Right lobe of liver (tissue), 6 donors: ENCODE data around the gene ZNF557. TPM values are rescaled to one million over a fixed set of nuclear protein-coding genes. Genes with fewer than 3 reads are reported as not detected.

Experiments
- ATAC-seq, 4 donors: fragments of 200-7000 bp; cut with Tn5 transposase; one replicate each; pipeline ENCODE4 v1.9.1; 2020; ENCODE audit warnings: mild to moderate bottlenecking in 4 of 4, moderate library complexity in 4 of 4
- DNase-seq, 3 donors: peaks; one replicate each; pipeline ENCODE4 v3.0.0-alpha.2; 2020
- H3K27ac ChIP-seq, 3 donors: fragments of 200-600 bp; one replicate each; pipeline ENCODE4 v1.8.0; 2022
- H3K27me3 ChIP-seq, 2 donors: fragments of 200-600 bp; one replicate each; pipeline ENCODE4 v1.8.0; 2022
- H3K36me3 ChIP-seq, 4 donors: fragments of 200-600 bp; sonication (generic) in 1 of 4; one replicate each; pipeline versions ENCODE4 v1.5.1 to v1.8.0; 2017 to 2022; ENCODE audit warnings: control low read depth in 1 of 4
- H3K4me1 ChIP-seq, 4 donors: fragments of 200-600 bp; sonication (generic) in 1 of 4; one replicate each; pipeline versions ENCODE4 v1.5.1 to v1.8.0; 2017 to 2022; ENCODE audit warnings: control low read depth in 1 of 4
- H3K4me3 ChIP-seq, 3 donors: fragments of 200-600 bp; one replicate each; pipeline ENCODE4 v1.8.0; 2022
- H3K9me3 ChIP-seq, 4 donors: fragments of 200-600 bp; sonication (generic) in 1 of 4; one replicate each; pipeline versions ENCODE4 v1.5.1 to v1.8.0; 2017 to 2022; ENCODE audit warnings: control low read depth in 1 of 4
- POLR2A ChIP-seq: fragments of 450-650 bp; IDR thresholded peaks from one replicate; pipeline ENCODE4 v1.6.1; 2017; ENCODE audit warnings: antibody characterized with exemption, mild to moderate bottlenecking
- WGBS: methylation state at CpG from one replicate; pipeline ENCODE4 v1.1.6; 2018; ENCODE audit warnings: low coverage, low lambda C conversion rate; ENCODE audit not compliant: insufficient coverage; ENCODE audit errors: missing lambda C conversion rate; 5-methylcytosine and 5-hydroxymethylcytosine counted together
- intact Hi-C, 2 donors: fragments of 100-400 bp; cut with DNase I; formaldehyde crosslinking; loops; one replicate each; pipeline versions ENCODE4 v1.11.2 to v1.14.1; 2022
- total RNA-seq, 6 experiments: library from RNA; depleted of rRNA in 2 of 6; stranded (reverse); fragments of >200 nt in 2 of 6; fragmentation: NEBNext Ultra II Directional in 3 of 6; extraction: Animal tissue kit (Norgen Biotek cat#: 25700) in 3 of 6; gene quantifications; one replicate each; pipeline versions ENCODE4 v1.1.0 to v1.2.4, GENCODE V29; 2016 to 2023
- TF ChIP-seq, protein P1 (sequence below), 4 donors: fragments of 200-600 bp in 3 of 4; fragments of 450-650 bp in 1 of 4; IDR thresholded peaks; one replicate each; pipeline versions ENCODE4 v1.5.1 to v1.8.0; 2016 to 2022; ENCODE audit warnings: antibody characterized with exemption in 4 of 4, mild to moderate bottlenecking in 2 of 4
- donor health status: DM: no; HTN: yes; CAD: no.
- donor health status: DM: no; HTN: no; CAD: no.
- donor health status: DM: no; HTN: no; CAD: no.
- donor health status: DM: no; HTN: yes; CAD: no.
- donor health status: DM: no; HTN: yes; CAD: no.

The ZNF557 gene
- total RNA-seq, 6 experiments from 2014 or later = 3.2 to 3.9 (median 3.5) TPM

DNA sequence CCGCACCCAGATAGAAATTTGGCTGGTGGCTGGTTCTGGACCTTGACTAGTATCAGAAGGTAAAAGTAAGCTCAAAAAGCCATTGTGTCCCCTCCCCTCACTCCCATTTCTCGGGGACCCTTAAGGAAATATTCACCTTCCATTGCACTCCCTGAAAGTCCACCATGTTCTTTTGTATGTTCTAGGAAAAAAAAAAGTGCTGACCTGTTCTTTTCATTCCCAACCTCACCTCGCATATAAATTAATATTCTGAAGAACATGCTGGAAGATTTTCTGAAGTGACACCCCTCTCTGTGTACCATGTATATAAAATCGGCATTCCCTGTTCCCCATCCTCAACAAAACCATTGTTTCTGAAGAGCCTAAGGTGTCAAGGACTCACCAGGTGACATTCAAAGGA is 43.2 kb downstream of the ZNF557 start:
- no peak for ATAC-seq
- intact Hi-C loops = no loop called here
- Histone ChIP-seq H3K27me3 (no peaks in the 10 kb centered on the region), H3K27ac (no peak overlapping the region), H3K4me1 (no peaks in the 10 kb centered on the region), H3K9me3 (no peaks in the 10 kb centered on the region), H3K4me3 (no peak overlapping the region), H3K36me3 (peaks cover 0 to 22% (median 8%) of the 10 kb centered on the region in 4 donors)
- no peak for DNase-seq
- WGBS = 82% methylated on average over 3 of the region's 4 CpGs
- TF ChIP-seq, protein P1, sequence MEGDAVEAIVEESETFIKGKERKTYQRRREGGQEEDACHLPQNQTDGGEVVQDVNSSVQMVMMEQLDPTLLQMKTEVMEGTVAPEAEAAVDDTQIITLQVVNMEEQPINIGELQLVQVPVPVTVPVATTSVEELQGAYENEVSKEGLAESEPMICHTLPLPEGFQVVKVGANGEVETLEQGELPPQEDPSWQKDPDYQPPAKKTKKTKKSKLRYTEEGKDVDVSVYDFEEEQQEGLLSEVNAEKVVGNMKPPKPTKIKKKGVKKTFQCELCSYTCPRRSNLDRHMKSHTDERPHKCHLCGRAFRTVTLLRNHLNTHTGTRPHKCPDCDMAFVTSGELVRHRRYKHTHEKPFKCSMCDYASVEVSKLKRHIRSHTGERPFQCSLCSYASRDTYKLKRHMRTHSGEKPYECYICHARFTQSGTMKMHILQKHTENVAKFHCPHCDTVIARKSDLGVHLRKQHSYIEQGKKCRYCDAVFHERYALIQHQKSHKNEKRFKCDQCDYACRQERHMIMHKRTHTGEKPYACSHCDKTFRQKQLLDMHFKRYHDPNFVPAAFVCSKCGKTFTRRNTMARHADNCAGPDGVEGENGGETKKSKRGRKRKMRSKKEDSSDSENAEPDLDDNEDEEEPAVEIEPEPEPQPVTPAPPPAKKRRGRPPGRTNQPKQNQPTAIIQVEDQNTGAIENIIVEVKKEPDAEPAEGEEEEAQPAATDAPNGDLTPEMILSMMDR (IDR thresholded peaks at IDR 0.05) = no peak
- TF ChIP-seq POLR2A = no peak

DNA sequence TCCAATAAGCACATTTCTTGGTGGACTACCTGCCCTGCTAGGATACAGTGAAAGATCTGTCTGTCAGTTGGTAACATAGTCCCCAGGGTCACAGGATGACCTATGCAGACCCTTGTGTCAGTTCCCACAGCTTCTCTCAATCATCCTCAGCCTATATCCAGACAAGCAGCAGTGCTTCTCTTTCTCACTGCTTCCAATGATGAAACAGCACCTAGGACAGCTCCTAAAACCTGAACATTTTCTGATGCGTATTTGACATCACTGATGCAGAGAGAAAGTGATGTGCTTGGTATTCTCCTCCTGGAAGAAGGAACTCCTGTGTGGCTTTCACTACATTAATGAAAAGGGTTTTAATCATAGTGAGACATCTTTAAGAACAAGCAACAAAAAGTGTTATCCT is 43.7 kb downstream of the ZNF557 start:
- H3K36me3 ChIP-seq = peaks cover 0 to 27% (median 9%) of the 10 kb centered on the region in 4 donors
- WGBS = 100% methylated on average over 1 of the region's 1 CpG
- TF ChIP-seq POLR2A = no peak
- TF ChIP-seq, protein P1 (IDR thresholded peaks at IDR 0.05) = no peak
- DNase-seq = no peak
- no peaks in the 10 kb centered on the region for H3K27me3 ChIP-seq
- ATAC-seq = no peak
- no peaks in the 10 kb centered on the region for H3K9me3 ChIP-seq
- intact Hi-C loops = no loop called here
- no peak overlapping the region for H3K27ac ChIP-seq
- H3K4me1 ChIP-seq = no peaks in the 10 kb centered on the region
- no peak overlapping the region for H3K4me3 ChIP-seq

DNA sequence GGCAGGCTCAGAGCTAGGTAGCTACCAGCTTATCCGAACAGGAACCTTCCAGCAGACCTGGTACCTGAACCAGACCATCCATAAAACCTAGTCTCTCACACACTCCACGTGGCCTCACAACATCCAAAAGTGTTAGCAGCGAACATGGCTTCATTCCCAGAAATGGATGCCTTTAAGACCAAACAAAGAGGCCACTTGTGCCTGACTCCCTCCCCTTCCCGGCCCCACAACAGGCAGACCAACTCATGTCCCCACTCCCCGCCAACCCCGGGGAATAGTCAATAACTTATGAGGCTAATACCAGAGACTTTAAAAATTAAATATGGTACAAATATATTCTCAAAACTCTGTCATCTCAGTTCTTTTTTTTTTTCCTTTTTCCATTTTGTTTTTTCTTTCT is 46.2 kb downstream of the ZNF557 start:
- no peaks in the 10 kb centered on the region for H3K9me3 ChIP-seq
- H3K27ac ChIP-seq = no peak overlapping the region
- DNase-seq = no peak
- no peaks in the 10 kb centered on the region for H3K27me3 ChIP-seq
- no peak overlapping the region for H3K4me3 ChIP-seq
- no peaks in the 10 kb centered on the region for H3K4me1 ChIP-seq
- H3K36me3 ChIP-seq = peaks cover 0 to 50% (median 15%) of the 10 kb centered on the region in 4 donors
- no peak for ATAC-seq
- no peak for TF ChIP-seq POLR2A
- TF ChIP-seq, protein P1 (IDR thresholded peaks at IDR 0.05) = no peak
- WGBS = 93% methylated on average over 4 of the region's 6 CpGs
- intact Hi-C loops = no loop called here

DNA sequence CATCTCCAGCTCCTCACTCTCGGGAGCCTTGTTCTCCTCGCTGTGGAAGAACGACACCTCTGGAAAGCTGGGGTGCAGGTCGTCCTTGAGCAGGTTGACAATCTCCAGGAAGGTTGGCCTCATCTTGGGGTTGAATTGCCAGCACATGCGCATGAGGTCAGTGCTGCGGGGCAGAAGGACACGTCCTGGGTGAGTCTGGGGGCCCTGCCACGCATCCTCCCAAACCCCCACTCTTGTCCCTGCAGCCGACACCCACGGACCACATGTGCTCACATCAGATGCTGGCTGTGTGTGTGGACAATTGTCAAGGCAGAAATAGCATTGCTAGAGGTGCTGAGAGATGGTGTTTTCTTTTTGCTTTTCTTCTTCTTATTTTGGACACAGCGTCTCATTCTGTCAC is 47.7 kb downstream of the ZNF557 start:
- ATAC-seq (no peak), DNase-seq (no peak)
- H3K4me1 ChIP-seq = no peaks in the 10 kb centered on the region
- H3K36me3 ChIP-seq = peaks cover 0 to 65% (median 27%) of the 10 kb centered on the region in 4 donors
- H3K27ac ChIP-seq = no peak overlapping the region
- WGBS = no CpG with 5 or more reads among the region's 11 CpGs
- H3K4me3 ChIP-seq = no peak overlapping the region
- no peak for TF ChIP-seq POLR2A
- TF ChIP-seq, protein P1 (IDR thresholded peaks at IDR 0.05) = no peak
- intact Hi-C loops = no loop called here
- H3K9me3 ChIP-seq = no peaks in the 10 kb centered on the region
- no peaks in the 10 kb centered on the region for H3K27me3 ChIP-seq

DNA sequence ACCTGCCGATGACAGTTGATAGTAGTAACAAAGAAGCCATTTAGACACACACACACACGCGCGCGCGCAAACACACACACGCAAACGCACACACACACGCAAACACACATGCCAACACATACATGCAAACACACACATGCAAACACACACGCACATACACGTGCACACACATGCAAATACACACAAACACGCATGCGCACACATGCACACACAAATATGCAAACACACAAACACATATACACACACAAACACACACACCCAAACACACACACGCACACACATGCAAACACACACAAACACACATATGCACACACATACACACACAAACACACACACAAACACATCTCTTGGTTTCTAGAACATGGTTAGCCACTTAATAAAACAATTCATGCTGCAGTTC is 50.1 kb downstream of the ZNF557 start:
- DNase-seq (no peak), ATAC-seq (no peak)
- Histone ChIP-seq H3K36me3 (peaks cover 0 to 78% (median 35%) of the 10 kb centered on the region in 4 donors), H3K4me1 (no peaks in the 10 kb centered on the region), H3K27ac (no peak overlapping the region), H3K9me3 (no peaks in the 10 kb centered on the region), H3K27me3 (no peaks in the 10 kb centered on the region), H3K4me3 (no peak overlapping the region)
- 93% methylated on average over 14 of the region's 14 CpGs for WGBS
- TF ChIP-seq POLR2A = no peak
- TF ChIP-seq, protein P1 (IDR thresholded peaks at IDR 0.05) = no peak
- intact Hi-C loops = no loop called here
